Neural cell (in vitro differentiated cells): ENCODE measurements around the gene PPARG. TPM values are rescaled to one million over a fixed set of nuclear protein-coding genes. Genes with fewer than 3 reads are reported as not detected.

Source experiments
- H2AFZ ChIP-seq: fragments of 200-600, 300-800 bp; sonication (generic), shearing (Covaris generic); 2 replicates; pipeline ENCODE4 v1.6.0; 2014; ENCODE audit warnings: low read depth, mild to moderate bottlenecking, antibody characterized with exemption, low read length, moderate library complexity
- H3F3A ChIP-seq: fragments of 200-600 bp; shearing (Covaris generic); 2 replicates; pipeline ENCODE4 v1.6.1; 2016; ENCODE audit warnings: mild to moderate bottlenecking, moderate library complexity, mixed read lengths, antibody characterized with exemption, low read length; ENCODE audit not compliant: insufficient read depth, poor library complexity, severe bottlenecking
- H3K27ac ChIP-seq: fragments of 200-600, 300-800 bp; sonication (generic), shearing (Covaris generic); 2 replicates; pipeline ENCODE4 v1.5.1; 2014; ENCODE audit warnings: mild to moderate bottlenecking, low read length, moderate library complexity
- H3K27me3 ChIP-seq: fragments of 300-800, 200-600 bp; sonication (generic), shearing (Covaris generic); 2 replicates; pipeline ENCODE4 v1.6.0; 2014; ENCODE audit warnings: mild to moderate bottlenecking, low read depth, low read length, moderate library complexity; ENCODE audit not compliant: insufficient read depth
- H3K36me3 ChIP-seq: fragments of 300-800, 200-600 bp; sonication (generic), shearing (Covaris generic); 2 replicates; pipeline ENCODE4 v1.5.1; 2014; ENCODE audit warnings: mild to moderate bottlenecking, antibody characterized with exemption, low read length, moderate library complexity; ENCODE audit not compliant: insufficient read depth
- H3K4me2 ChIP-seq: fragments of 300-800, 200-600 bp; sonication (generic), shearing (Covaris generic); 2 replicates; pipeline ENCODE4 v1.6.0; 2014; ENCODE audit warnings: mild to moderate bottlenecking, low read length
- H3K4me3 ChIP-seq: fragments of 300-800, 200-600 bp; sonication (generic), shearing (Covaris generic); 2 replicates; pipeline ENCODE4 v1.5.1; 2014; ENCODE audit warnings: mild to moderate bottlenecking, low read length, moderate library complexity
- H3K79me2 ChIP-seq: fragments of 200-600 bp; shearing (Covaris generic); replicated peaks from 2 replicates; pipeline ENCODE4 v1.6.0; 2014; ENCODE audit warnings: mild to moderate bottlenecking, low read length, moderate library complexity; ENCODE audit not compliant: insufficient read depth
- H3K9ac ChIP-seq: fragments of 300-800, 200-600 bp; sonication (generic), shearing (Covaris generic); 2 replicates; pipeline ENCODE4 v1.6.1; 2016; ENCODE audit warnings: mild to moderate bottlenecking, low read length, mixed read lengths
- H3K9me2 ChIP-seq: fragments of 200-600 bp; shearing (Covaris generic); 2 replicates; pipeline ENCODE4 v1.6.1; 2016; ENCODE audit warnings: mild to moderate bottlenecking, low read length, mixed read lengths; ENCODE audit not compliant: insufficient read depth
- H3K9me3 ChIP-seq: fragments of 200-600, 300-800 bp; sonication (generic), shearing (Covaris generic); 2 replicates; pipeline ENCODE4 v1.6.1; 2016; ENCODE audit warnings: mild to moderate bottlenecking, mixed run types, low read length, moderate library complexity, mixed read lengths
- H4K20me1 ChIP-seq: fragments of 200-600 bp; shearing (Covaris generic); 2 replicates; pipeline ENCODE4 v1.6.1; 2016; ENCODE audit warnings: mild to moderate bottlenecking, mixed run types; ENCODE audit not compliant: insufficient read depth
- CTCF ChIP-seq: fragments of 450-650 bp; IDR thresholded peaks from 2 replicates; pipeline ENCODE4 v1.5.1; 2014; ENCODE audit warnings: antibody characterized with exemption, mild to moderate bottlenecking, moderate library complexity; ENCODE audit not compliant: poor library complexity, severe bottlenecking
- EP300 ChIP-seq: fragments of 450-650 bp; conservative IDR thresholded peaks from 2 replicates; pipeline ENCODE4 v1.6.1; 2014; ENCODE audit warnings: antibody characterized with exemption, mild to moderate bottlenecking, moderate library complexity; ENCODE audit not compliant: poor library complexity, severe bottlenecking
- EZH2 ChIP-seq: fragments of 200-600, 300-800 bp; shearing (Covaris generic), sonication (generic); IDR thresholded peaks from 2 replicates; pipeline ENCODE4 v1.6.1; 2014; ENCODE audit warnings: antibody characterized with exemption, low read length, borderline replicate concordance, mild to moderate bottlenecking; ENCODE audit not compliant: insufficient read depth, poor library complexity, severe bottlenecking
- MXI1 ChIP-seq: fragments of 450-650 bp; conservative IDR thresholded peaks from 2 replicates; pipeline ENCODE4 v1.6.1; 2014; ENCODE audit warnings: antibody characterized with exemption, mild to moderate bottlenecking; ENCODE audit not compliant: poor library complexity, severe bottlenecking
- POLR2AphosphoS5 ChIP-seq: IDR thresholded peaks from 2 replicates; pipeline ENCODE4 v1.6.1; 2012
- RAD21 ChIP-seq: fragments of 450-650 bp; conservative IDR thresholded peaks from 2 replicates; pipeline ENCODE4 v1.6.1; 2014; ENCODE audit warnings: antibody characterized with exemption, mild to moderate bottlenecking, moderate library complexity
- REST ChIP-seq: IDR thresholded peaks from 2 replicates; pipeline ENCODE4 v1.6.1; 2012; ENCODE audit warnings: borderline replicate concordance
- SMC3 ChIP-seq: fragments of 450-650 bp; conservative IDR thresholded peaks from 2 replicates; pipeline ENCODE4 v1.6.1; 2014; ENCODE audit warnings: antibody characterized with exemption, mild to moderate bottlenecking, moderate library complexity; ENCODE audit not compliant: poor library complexity
- TAF1 ChIP-seq: IDR thresholded peaks from 2 replicates; pipeline ENCODE4 v1.6.1; 2012; ENCODE audit warnings: low read depth
- polyA plus RNA-seq: library from polyadenylated mRNA; depleted of rRNA; stranded (reverse); fragments of >200 nt; gene quantifications from 2 replicates; pipeline ENCODE4 v1.2.3, GENCODE V29; 2014

Gene PPARG
- polyA plus RNA-seq, 1 donor from 2014 or later: 0.35 TPM

DNA sequence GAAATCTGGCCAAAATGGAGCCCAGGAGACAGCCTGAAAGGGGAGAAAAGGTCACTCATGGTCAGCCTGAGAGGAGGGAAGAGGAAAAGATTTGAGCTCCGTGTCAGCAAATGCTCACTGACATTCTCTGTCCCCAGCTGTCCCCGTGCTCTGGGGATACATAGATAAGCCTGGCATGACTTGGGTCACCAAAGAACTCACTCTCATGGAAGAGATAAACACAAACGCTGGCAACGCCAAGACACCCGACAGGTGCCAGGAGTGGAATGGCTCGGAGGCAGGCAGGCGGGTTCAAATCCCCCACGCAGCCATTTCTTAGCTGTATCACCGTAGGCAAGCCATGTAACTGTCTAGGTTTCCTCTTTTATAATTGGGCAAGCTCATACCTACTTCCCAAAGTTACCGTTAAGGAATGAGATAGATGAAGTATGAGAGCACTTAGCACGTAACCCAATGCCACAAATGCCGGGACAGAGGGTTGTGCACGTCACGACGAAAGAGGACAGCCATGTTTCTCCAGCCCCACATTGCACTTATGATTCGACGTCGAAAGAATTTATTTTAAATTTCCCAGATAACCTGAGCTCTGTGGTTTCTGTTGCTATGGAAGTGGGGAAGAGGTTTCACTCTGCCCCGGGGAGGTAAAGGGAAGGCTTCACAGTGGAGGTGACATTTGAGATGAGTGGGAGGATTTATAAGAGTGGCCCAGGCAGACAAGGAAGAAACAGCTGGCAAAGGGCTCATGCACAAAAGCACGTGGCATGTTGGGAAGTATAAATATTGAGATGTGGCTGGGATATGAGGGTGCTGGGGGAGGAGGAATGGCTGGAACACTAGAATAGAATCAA is 154.0 kb downstream of the PPARG start:
- no peak overlapping the region for H3K4me3 ChIP-seq
- H3K27ac ChIP-seq: no peak overlapping the region
- no peaks in the 10 kb centered on the region for H3K36me3 ChIP-seq
- H4K20me1 ChIP-seq: no peaks in the 10 kb centered on the region
- TF ChIP-seq CTCF: no peak
- TF ChIP-seq RAD21: no peak
- TF ChIP-seq TAF1: no peak
- no peak for TF ChIP-seq POLR2AphosphoS5
- TF ChIP-seq SMC3: no peak
- no peak for TF ChIP-seq EZH2
- TF ChIP-seq EP300: no peak
- no peak for TF ChIP-seq MXI1
- TF ChIP-seq REST: no peak
- H3K9me2 ChIP-seq: no peaks in the 10 kb centered on the region
- no peaks in the 10 kb centered on the region for H3K9me3 ChIP-seq
- H3K79me2 ChIP-seq: no peaks in the 10 kb centered on the region
- H2AFZ ChIP-seq: no peak overlapping the region
- no peaks in the 10 kb centered on the region for H3F3A ChIP-seq
- H3K27me3 ChIP-seq: no peaks in the 10 kb centered on the region
- no peak overlapping the region for H3K9ac ChIP-seq
- H3K4me2 ChIP-seq: no peak overlapping the region

GRCh38 chr3:12443781-12444522 is 155.1 kb downstream of the PPARG start:
- Histone ChIP-seq H3K27me3 (no peaks in the 10 kb centered on the region), H3K27ac (no peak overlapping the region), H3K9me2 (no peaks in the 10 kb centered on the region), H3K79me2 (no peaks in the 10 kb centered on the region), H2AFZ (no peak overlapping the region), H3K9me3 (no peaks in the 10 kb centered on the region), H3F3A (no peaks in the 10 kb centered on the region), H4K20me1 (no peaks in the 10 kb centered on the region), H3K4me3 (no peak overlapping the region), H3K4me2 (no peak overlapping the region), H3K9ac (no peak overlapping the region), H3K36me3 (no peaks in the 10 kb centered on the region)
- no peak for TF ChIP-seq CTCF
- no peak for TF ChIP-seq SMC3
- no peak for TF ChIP-seq EP300
- TF ChIP-seq TAF1: no peak
